Astrocyte (in vitro differentiated cells and primary cell): Measurements from ENCODE around the gene ADAMTS16.

Source experiments
- CTCF ChIP-seq: IDR thresholded peaks from 2 replicates; pipeline ENCODE4 v1.5.1; 2011; ENCODE audit warnings: low read depth, mild to moderate bottlenecking, inconsistent platforms, low read length, moderate library complexity; ENCODE audit not compliant: insufficient read depth
- EZH2 ChIP-seq: IDR thresholded peaks from 2 replicates; pipeline ENCODE4 v1.6.1; 2012; ENCODE audit warnings: mild to moderate bottlenecking, low read length, inconsistent platforms; ENCODE audit not compliant: insufficient read depth

DNA sequence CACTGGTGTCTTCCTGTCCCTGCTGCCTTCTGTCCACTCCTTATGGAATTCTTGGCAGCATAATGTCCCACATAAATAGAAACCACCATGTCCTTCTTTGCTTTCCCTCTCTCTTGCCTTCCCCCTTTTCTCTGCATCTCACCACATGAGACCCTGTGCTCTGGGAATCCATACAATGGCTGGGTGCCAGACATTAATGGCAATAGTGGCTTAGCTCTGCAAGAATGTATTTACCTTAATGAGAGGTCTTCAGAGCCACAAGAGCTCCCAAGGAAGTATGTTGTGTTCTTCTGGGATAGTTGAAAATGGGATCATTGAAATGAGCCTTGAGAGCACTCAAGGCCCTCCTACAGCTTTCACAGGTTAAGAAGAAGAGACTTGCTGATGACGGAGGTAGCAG, 58.7 kb downstream of the ADAMTS16 start:
- TF ChIP-seq CTCF (no peak), EZH2 (no peak)
